AG04449 (cell line): ENCODE measurements around the gene CYSLTR2.

Source experiments
- CTCF ChIA-PET: fragments of 350-600 bp; formaldehyde crosslinking; extraction: SDS; loops from one replicate; lab custom pipeline; 2021; ENCODE audit warnings: antibody characterized with exemption; lab: Yijun Ruan, JAX
- POLR2A ChIA-PET: fragments of 400-600, 350-600 bp; formaldehyde crosslinking; extraction: SDS; loops from one replicate; lab custom pipeline; 2020; ENCODE audit warnings: antibody characterized with exemption, inconsistent platforms; lab: Yijun Ruan, JAX
- DNase-seq: peaks from one replicate; pipeline ENCODE4 v3.0.0-alpha.2; 2010; ENCODE audit warnings: low read depth, low spot score
- H3K4me3 ChIP-seq: 2 replicates; pipeline ENCODE4 v1.5.1; 2011; ENCODE audit warnings: low read depth, mild to moderate bottlenecking, control low read depth, low read length
- CTCF ChIP-seq: IDR thresholded peaks from one replicate; pipeline ENCODE4 v1.5.1; 2011; ENCODE audit warnings: mild to moderate bottlenecking, moderate library complexity, low read length, control low read depth, inconsistent platforms; ENCODE audit not compliant: insufficient read depth; ENCODE audit errors: missing control alignments

The CYSLTR2 gene

GRCh38 chr13:48725271-48725670 lies 71.5 kb downstream of the CYSLTR2 start:
- CTCF ChIA-PET = no interaction called here
- POLR2A ChIA-PET = no interaction called here
- TF ChIP-seq CTCF = no peak
- H3K4me3 ChIP-seq = no peak overlapping the region
- DNase-seq = no peak

- H3K4me3 ChIP-seq = no peak overlapping the region
- POLR2A ChIA-PET = no interaction called here
- TF ChIP-seq CTCF = no peak
- CTCF ChIA-PET = no interaction called here
- no peak for DNase-seq
These were observed 73.0 kb downstream of the CYSLTR2 start for GRCh38 chr13:48726711-48727110.

GRCh38 chr13:48727241-48728011 lies 73.7 kb downstream of the CYSLTR2 start:
- POLR2A ChIA-PET = no interaction called here
- CTCF ChIA-PET = no interaction called here
- no peak for TF ChIP-seq CTCF
- no peak for DNase-seq
- H3K4me3 ChIP-seq = no peak overlapping the region

- DNase-seq = no peak
- H3K4me3 ChIP-seq = no peak overlapping the region
- no peak for TF ChIP-seq CTCF
- ChIA-PET CTCF (no interaction called here), POLR2A (no interaction called here)
These were observed 74.5 kb downstream of the CYSLTR2 start for GRCh38 chr13:48728226-48728625.

GRCh38 chr13:48728876-48729275 lies 75.1 kb downstream of the CYSLTR2 start:
- ChIA-PET POLR2A (no interaction called here), CTCF (no interaction called here)
- H3K4me3 ChIP-seq = no peak overlapping the region
- no peak for DNase-seq
- TF ChIP-seq CTCF = no peak

- no peak for TF ChIP-seq CTCF
- ChIA-PET POLR2A (no interaction called here), CTCF (no interaction called here)
- no peak for DNase-seq
- no peak overlapping the region for H3K4me3 ChIP-seq
These were observed 76.1 kb downstream of the CYSLTR2 start for GRCh38 chr13:48729856-48730255.
